ENCODE data around the gene CPNE6. TPM values are rescaled to one million over a fixed set of nuclear protein-coding genes. Genes with fewer than 3 reads are reported as not detected.

The CPNE6 gene
- total RNA-seq, 1 experiment from 2014 or later = not detected

DNA sequence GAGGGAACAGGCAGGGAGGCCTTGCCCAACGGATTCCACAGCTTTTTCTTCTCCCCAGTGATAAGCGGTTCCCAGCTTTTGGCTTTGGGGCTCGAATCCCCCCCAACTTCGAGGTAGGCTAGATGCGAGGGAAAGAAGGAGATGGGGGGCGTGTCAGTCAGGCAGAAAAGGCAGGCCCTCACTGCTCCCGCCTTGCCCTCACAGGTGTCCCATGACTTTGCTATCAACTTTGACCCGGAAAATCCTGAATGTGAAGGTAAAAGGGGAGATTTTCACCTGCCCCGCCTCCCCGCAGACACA is 4.9 kb downstream of the CPNE6 start:
- no peaks in the 10 kb centered on the region for H3K9me3 ChIP-seq (ENCODE audit: control insufficient read depth in 1 of 2, insufficient read depth in 1 of 2, low read depth in 1 of 2, low read length in 2 of 2)
- TF ChIP-seq POLR2A (IDR thresholded peaks at IDR 0.05; ENCODE audit: borderline replicate concordance, extremely low read depth, insufficient read depth, insufficient read length) = no peak
- no peak for TF ChIP-seq CEBPB (IDR thresholded peaks at IDR 0.05; ENCODE audit: low read depth)
- no peak for TF ChIP-seq SP1 (IDR thresholded peaks at IDR 0.05; ENCODE audit: low read depth)
- no peak for TF ChIP-seq POLR2AphosphoS5 (IDR thresholded peaks at IDR 0.05; ENCODE audit: low read depth, low read length)
- H3K27ac ChIP-seq (ENCODE audit: low read depth, low read length) = no peak overlapping the region
- H4K20me1 ChIP-seq (ENCODE audit: insufficient read depth) = no peaks in the 10 kb centered on the region
- H3K4me1 ChIP-seq (ENCODE audit: control insufficient read depth in 1 of 2, insufficient read depth in 2 of 2, low read length in 2 of 2) = peaks cover 12 to 19% of the 10 kb centered on the region in 2 experiments
- DNase-seq (ENCODE audit: low read depth, low spot score) (no peak), ATAC-seq (no peak)
- ChIA-PET CTCF (no interaction called here), RAD21 (ENCODE audit: low non-redundant PET in 1 of 2, low total read pairs in 2 of 2, uncharacterized antibody in 2 of 2, unreplicated experiment in 2 of 2) (no interaction called here), POLR2A (no interaction called here)
- no peaks in the 10 kb centered on the region for H3K79me2 ChIP-seq (ENCODE audit: insufficient read depth, low read length)
- no peak overlapping the region for H3K4me2 ChIP-seq (ENCODE audit: low read length)
- H3K9me2 ChIP-seq (ENCODE audit: insufficient read depth) = no peaks in the 10 kb centered on the region
- no peak overlapping the region for H3K4me3 ChIP-seq (replicated peaks in 1 of 2; ENCODE audit: low read depth in 1 of 2, low read length in 2 of 2)
- H3K9ac ChIP-seq (ENCODE audit: low read length) = no peak overlapping the region
- intact Hi-C loops (cut with micrococcal nuclease) = no loop called here
- no TSS peak for BruUV-seq (replicated peaks)
- H3K36me3 ChIP-seq (ENCODE audit: control insufficient read depth in 1 of 2, insufficient read depth in 2 of 2, low read length in 2 of 2) = no peaks in the 10 kb centered on the region
- H3K27me3 ChIP-seq (ENCODE audit: insufficient read depth, low read length) = no peaks in the 10 kb centered on the region
- no peak overlapping the region for H2AFZ ChIP-seq (ENCODE audit: low read depth, low read length, poor library complexity, severe bottlenecking)

DNA sequence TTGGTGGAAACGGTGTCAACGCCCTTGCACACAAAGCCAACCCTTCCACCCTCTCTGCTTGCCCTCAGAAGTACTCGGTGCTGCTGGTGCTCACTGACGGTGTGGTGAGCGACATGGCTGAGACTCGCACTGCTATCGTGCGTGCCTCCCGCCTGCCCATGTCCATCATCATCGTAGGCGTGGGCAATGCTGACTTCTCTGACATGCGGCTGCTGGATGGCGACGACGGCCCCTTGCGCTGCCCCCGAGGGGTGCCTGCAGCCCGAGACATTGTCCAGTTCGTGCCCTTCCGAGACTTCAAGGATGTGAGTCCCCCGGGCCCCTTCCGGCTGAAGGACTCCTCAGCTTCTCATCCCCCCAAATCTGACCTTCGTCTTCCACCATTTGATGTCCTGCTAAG is 5.7 kb downstream of the CPNE6 start:
- H3K4me3 ChIP-seq (replicated peaks in 1 of 2; ENCODE audit: low read depth in 1 of 2, low read length in 2 of 2) = no peak overlapping the region
- no peak overlapping the region for H3K27ac ChIP-seq (ENCODE audit: low read depth, low read length)
- no peaks in the 10 kb centered on the region for H3K27me3 ChIP-seq (ENCODE audit: insufficient read depth, low read length)
- H2AFZ ChIP-seq (ENCODE audit: low read depth, low read length, poor library complexity, severe bottlenecking) = no peak overlapping the region
- no peaks in the 10 kb centered on the region for H3K36me3 ChIP-seq (ENCODE audit: control insufficient read depth in 1 of 2, insufficient read depth in 2 of 2, low read length in 2 of 2)
- peaks cover 17 to 27% of the 10 kb centered on the region in 2 experiments for H3K4me1 ChIP-seq (ENCODE audit: control insufficient read depth in 1 of 2, insufficient read depth in 2 of 2, low read length in 2 of 2)
- no peak overlapping the region for H3K9ac ChIP-seq (ENCODE audit: low read length)
- DNase-seq (ENCODE audit: low read depth, low spot score) = no peak
- ChIA-PET POLR2A (no interaction called here), CTCF (no interaction called here), RAD21 (ENCODE audit: low non-redundant PET in 1 of 2, low total read pairs in 2 of 2, uncharacterized antibody in 2 of 2, unreplicated experiment in 2 of 2) (no interaction called here)
- no peaks in the 10 kb centered on the region for H3K79me2 ChIP-seq (ENCODE audit: insufficient read depth, low read length)
- ATAC-seq = no peak
- TF ChIP-seq ELF1 (IDR thresholded peaks at IDR 0.05; ENCODE audit: borderline replicate concordance, low read depth) (no peak), EGR1 (IDR thresholded peaks at IDR 0.05; ENCODE audit: low read depth) (no peak), FOSL1 (IDR thresholded peaks at IDR 0.05; ENCODE audit: low read depth) (no peak), RAD21 (IDR thresholded peaks at IDR 0.05; ENCODE audit: low read depth) (no peak), CBX3 (IDR thresholded peaks at IDR 0.05; ENCODE audit: low read depth) (no peak)
- TF ChIP-seq, protein P1, sequence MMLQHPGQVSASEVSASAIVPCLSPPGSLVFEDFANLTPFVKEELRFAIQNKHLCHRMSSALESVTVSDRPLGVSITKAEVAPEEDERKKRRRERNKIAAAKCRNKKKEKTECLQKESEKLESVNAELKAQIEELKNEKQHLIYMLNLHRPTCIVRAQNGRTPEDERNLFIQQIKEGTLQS (IDR thresholded peaks at IDR 0.05) = no peak
- H4K20me1 ChIP-seq (ENCODE audit: insufficient read depth) = no peaks in the 10 kb centered on the region
- H3K9me3 ChIP-seq (ENCODE audit: control insufficient read depth in 1 of 2, insufficient read depth in 1 of 2, low read depth in 1 of 2, low read length in 2 of 2) = no peaks in the 10 kb centered on the region
- no TSS peak for BruUV-seq (replicated peaks)
- H3K4me2 ChIP-seq (ENCODE audit: low read length) = no peak overlapping the region
- intact Hi-C loops (cut with micrococcal nuclease) = no loop called here
- H3K9me2 ChIP-seq (ENCODE audit: insufficient read depth) = no peaks in the 10 kb centered on the region

Measured in HCT116 (cell line).